Erythroblast (primary cell): ENCODE data around the gene CHST15.

Source experiments
- GATA1 ChIP-seq: IDR thresholded peaks from 2 replicates; pipeline ENCODE4 v1.6.1; 2011; ENCODE audit warnings: low read depth, mild to moderate bottlenecking, control low read depth, low read length, moderate library complexity
- POLR2A ChIP-seq: IDR thresholded peaks from 2 replicates; pipeline ENCODE4 v1.6.1; 2011; ENCODE audit warnings: mild to moderate bottlenecking, low read length

DNA sequence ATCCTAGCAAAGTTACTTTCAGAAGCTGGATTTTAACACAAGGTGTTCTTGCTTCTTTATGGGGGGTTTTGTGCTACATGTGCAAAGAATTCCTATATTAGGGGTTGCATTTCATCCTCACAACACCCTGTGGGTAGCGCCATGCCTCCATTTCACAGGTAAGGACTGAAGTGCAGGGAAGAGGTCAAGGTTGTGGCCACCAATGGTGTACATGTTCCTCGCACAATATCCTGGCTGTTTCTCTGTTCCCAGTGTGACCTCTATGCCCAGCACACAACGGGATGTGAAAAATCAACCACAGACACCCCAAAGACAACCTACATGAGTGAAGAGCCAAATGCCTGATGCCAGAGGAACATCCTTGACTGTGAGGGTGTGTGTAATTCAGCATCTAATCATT lies 80.8 kb downstream of the CHST15 start:
- TF ChIP-seq POLR2A (no peak), GATA1 (no peak)
